GM21390 (cell line): ENCODE measurements around the gene TRPC4.

Source experiments
- ATAC-seq: cut with Tn5 transposase; IDR thresholded peaks from one replicate; pipeline ENCODE4 v1.9.1; 2021; ENCODE audit not compliant: unreplicated experiment

Gene TRPC4

GRCh38 chr13:37735293-37735692 is 134.3 kb downstream of the TRPC4 start:
- no peak for ATAC-seq

DNA sequence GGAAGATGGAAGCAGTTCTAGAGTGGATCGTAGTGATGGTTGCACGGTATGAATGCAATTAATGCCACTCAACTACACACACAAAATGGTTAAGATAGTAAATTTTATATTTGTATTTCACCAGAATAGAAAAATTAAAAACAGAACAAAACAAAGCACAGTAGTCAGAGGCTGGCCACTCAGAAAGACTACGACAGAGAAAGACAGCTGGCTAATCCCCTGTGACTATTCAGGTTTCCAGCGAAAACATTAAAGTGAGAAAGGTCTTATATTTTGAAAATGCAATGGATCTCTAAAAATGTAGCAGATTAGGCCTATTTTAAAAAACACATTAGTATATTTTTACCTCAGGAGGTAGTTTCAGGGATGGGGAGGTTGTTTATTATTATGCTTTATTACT is 139.7 kb downstream of the TRPC4 start:
- no peak for ATAC-seq

DNA sequence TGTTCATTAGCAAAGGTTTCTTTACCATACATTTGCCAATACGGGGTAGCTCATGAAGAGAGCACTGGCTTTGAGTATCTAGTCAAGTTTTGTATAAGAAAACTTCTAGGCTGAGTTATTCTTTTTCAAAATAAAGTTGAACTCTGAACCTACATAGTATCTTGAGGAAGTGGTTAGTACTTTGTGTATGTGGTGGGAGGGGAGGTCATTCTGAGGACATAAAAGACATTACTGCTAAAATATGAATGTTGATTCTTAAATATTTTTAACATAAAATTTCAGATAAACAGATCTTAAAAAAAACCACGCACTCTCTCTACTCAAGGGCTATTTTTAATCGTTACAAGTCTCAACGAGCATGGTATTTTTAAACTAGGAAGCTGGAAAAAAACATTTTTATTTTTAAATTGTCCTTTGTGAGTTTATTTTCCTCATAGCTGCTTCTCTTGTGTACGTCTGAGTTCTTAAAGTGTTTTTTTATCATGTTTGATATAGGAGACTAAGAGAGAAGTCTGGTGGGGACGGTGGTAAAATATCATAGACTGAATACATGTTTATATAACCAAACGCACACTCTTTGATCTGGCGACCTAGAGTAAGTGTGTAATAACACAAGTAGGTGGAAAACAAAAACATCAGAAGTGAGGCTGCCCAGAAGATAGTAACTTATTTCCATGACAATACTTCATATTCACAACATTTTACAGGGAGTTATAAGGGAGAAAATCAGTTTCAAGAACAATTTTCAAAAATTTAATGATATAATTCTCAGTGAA is 153.0 kb downstream of the TRPC4 start:
- no peak for ATAC-seq

- no peak for ATAC-seq
Measured at GRCh38 chr13:37715606-37716015, 154.0 kb downstream of the TRPC4 start.

- ATAC-seq: no peak
Measured at GRCh38 chr13:37709318-37709717, 160.3 kb downstream of the TRPC4 start.

DNA sequence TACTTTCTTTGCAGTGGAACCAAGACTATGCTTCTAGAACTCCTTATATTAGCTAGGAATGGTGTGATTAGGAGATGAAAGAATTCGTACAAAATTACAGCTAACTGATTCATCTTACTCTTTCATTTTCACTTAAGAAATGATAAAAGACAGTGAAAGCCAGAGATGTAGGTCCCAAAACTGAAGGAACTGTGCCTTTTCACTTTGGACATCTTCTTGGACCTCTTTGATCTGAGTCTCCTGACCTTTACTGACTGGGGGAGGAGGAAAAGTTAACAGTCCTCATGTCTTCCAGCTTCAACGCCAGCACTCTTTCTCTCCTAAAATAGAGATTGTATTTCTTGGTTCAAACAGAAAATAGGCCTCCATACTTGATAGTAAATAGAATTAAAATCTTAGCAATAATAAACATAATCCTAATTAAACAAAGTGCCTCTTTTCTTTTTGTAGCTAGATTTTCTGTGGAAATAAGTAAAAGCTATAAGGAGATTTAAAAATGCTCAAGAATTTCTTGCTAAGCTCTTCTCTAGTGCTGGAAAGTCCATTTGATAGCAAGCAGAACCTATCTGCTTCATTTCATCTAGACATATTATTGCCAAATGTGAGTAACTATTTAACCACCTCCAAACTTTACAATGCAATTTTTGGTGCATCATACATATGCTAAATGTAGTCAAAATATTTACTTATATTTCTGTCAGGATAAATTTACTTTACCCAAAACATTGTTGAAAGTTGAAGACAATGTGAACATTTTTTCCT is 161.7 kb downstream of the TRPC4 start:
- ATAC-seq: no peak

DNA sequence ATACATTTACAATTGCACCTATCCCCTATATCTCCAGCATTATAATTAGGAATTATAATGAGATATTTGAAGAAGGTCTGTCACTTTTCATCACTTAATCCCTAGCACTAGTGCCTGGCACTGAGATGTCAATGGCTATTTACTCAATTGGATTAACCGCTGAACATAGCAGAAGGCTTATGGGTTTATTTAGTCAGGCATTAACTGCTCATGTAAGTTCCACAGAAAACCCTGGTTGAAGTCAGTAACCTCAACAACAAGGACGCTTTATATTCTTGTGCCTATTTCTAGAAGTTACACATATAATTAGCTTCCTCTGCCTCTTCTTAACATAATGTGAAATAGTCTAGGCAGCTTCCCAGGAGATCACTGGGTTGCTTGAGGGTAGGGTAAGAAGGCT is 163.5 kb downstream of the TRPC4 start:
- no peak for ATAC-seq

- ATAC-seq: no peak
Measured at GRCh38 chr13:37701972-37702371, 167.6 kb downstream of the TRPC4 start.

- ATAC-seq: no peak
Measured at GRCh38 chr13:37701306-37701705, 168.3 kb downstream of the TRPC4 start.

DNA sequence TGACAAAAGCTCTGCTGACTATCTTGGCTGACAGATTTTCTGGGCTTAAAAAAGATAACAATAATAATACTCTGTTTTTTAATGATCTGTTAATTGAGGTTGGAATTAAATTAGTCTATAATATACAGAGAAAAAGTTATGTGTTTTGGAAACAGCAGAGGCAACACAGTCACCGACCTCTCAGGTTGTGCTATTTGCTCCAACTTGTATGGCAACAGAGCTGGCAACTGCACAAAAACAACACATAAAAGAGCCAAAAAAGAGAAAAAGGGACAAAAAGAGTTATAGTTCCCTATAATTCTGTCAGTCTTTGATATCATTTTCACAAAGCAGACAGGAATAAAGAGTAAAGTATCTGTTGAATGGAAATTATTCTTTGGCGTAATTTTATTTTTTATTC is 168.7 kb downstream of the TRPC4 start:
- ATAC-seq: no peak

- ATAC-seq: no peak
Measured at GRCh38 chr13:37695200-37695599, 174.4 kb downstream of the TRPC4 start.

- ATAC-seq: no peak
Measured at GRCh38 chr13:37690361-37690760, 179.2 kb downstream of the TRPC4 start.

DNA sequence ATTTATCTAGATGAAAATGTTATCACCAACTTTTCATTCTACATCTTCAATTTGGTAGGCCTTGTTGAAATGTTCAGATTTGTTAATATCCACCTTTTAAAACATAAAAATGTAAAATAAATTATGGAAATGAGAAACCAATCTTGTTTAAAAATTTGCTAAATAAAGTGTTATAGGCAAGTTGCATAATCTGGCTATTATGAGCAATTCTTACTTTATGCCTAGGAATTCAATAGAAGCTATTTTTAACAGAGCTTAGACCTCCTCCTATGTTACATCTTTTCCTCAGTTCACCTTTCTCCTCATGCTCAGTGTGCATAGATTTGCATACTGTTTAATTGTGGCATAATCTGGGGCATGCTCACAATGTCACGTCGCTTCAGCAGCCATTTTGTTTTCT is 183.1 kb downstream of the TRPC4 start:
- no peak for ATAC-seq

- no peak for ATAC-seq
Measured at GRCh38 chr13:37685206-37685605, 184.4 kb downstream of the TRPC4 start.

DNA sequence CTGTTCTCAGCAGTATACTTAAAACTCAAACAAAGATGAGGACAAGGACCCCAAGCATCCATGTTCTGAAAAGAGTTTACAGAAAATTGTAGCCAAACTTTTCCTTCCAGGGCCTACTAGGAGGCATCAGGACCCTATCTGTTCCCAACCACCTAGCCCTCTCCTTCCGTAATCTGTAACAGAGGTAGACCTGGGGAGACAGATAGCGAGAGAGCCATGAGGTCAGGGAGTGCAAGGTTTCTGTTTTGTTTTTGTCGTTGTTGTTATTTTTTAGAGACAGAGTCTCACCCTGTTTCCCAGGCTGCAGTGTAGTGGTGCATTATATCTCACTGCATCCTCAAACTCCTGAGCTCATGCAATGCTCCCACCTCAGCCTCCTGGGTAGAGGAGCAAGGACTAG is 187.1 kb downstream of the TRPC4 start:
- ATAC-seq: no peak

- ATAC-seq: no peak
Measured at GRCh38 chr13:37681281-37682032, 188.1 kb downstream of the TRPC4 start.

GRCh38 chr13:37680137-37680536 is 189.4 kb downstream of the TRPC4 start:
- ATAC-seq: no peak

DNA sequence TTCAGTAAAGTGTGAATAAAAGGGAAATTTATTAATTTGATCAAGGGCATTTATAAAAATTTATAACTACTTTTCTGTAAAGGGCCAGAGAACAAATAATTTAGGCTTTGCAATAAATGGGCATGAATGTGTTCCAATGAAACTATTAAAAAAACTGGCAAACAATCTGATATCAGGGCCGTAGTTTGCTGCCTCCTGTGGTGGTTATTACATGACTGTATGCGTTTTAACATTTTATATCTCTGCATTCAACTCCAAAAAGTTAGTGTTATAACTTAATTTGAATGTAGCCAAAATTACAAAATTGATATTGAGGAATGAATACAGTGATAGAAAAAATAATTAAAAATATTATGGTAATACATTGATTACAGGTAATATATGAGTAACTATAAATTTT is 190.5 kb downstream of the TRPC4 start:
- ATAC-seq: no peak

DNA sequence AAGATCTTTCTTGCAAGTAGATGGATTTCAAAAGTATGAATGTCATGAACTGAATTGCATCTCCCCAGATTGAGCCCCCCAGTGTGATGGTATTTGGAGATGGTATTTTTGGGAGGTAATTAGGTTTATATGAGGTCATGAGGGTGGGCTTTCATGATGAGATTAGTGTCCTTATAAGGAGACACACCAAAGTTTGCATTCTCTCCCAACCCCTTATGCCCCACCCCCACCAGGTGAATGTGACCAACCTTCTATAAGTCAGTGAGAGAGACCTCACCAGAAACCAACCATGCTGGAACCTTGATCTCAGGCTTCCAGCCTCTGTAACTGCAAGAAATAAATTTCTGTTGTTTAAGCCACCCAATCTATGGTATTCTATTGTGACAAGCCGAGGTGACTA is 199.7 kb downstream of the TRPC4 start:
- no peak for ATAC-seq

DNA sequence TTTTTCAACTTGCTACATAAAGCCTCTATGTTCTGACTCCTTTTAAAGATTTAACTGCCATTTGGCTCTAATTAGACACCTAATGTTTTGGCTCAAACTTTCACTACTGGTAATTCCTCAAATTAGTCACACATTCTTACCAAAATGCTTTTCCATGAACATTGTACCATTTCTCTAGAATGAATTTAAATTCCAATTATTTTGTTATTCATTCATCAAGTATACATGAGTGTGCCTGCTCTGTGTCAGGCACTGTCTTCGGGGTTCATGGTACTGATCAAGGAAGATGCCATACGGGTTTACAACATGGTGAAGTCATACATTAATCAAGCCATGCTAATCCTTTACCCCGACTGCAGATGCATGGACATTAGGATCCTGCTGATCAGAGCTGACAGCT is 201.9 kb downstream of the TRPC4 start:
- ATAC-seq: no peak

GRCh38 chr13:37666036-37666435 is 203.5 kb downstream of the TRPC4 start:
- ATAC-seq: no peak

DNA sequence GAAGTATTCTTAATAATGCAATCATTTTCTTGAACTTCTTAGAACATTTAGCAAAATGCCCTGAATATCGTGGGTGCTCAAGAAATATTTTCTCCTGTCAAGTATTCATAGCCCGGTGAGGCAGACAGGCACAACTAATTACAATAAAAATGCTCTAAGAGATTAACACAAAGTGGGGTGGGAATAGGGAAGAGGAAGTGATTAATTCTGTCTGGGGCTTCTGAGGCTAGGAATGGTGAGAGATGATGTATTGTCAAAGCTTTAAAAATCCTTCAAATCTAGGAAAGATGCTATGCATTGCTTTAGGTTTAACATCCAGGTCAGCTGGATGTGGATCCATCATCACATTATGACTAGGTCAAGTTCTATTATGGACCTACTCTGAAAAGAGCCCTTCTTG is 204.2 kb downstream of the TRPC4 start:
- no peak for ATAC-seq
